NCI-H774 (cell line): ENCODE results near the gene HBM.
"Not testable (repeated sequence)": the region's sequence is repeated elsewhere in the genome, so short reads cannot be mapped to it uniquely, and the experiment has no call there.

ENCODE experiments used
- DNase-seq: peaks from one replicate; lab custom pipeline; 2025; lab: John Stamatoyannopoulos, UW

HBM gene

DNA sequence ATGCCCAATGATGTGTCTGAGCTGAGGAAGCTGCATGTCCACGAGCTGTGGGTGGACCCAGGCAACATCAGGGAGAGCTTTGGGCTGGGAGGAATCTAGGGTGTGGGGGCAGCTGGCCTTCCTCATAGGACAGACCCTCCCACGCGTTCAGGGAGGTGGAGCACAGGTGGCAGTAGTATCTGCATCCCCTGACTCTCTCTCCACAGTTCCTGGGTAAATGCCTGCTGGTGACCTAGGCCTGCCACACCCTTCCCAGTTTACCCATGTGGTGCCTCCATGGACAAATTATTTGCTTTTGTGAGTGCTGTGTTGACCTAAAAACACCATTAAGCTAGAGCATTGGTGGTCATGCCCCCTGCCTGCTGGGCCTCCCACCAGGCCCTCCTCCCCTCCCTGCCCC, 3.2 kb downstream of the HBM start:
- no peak for DNase-seq

DNA sequence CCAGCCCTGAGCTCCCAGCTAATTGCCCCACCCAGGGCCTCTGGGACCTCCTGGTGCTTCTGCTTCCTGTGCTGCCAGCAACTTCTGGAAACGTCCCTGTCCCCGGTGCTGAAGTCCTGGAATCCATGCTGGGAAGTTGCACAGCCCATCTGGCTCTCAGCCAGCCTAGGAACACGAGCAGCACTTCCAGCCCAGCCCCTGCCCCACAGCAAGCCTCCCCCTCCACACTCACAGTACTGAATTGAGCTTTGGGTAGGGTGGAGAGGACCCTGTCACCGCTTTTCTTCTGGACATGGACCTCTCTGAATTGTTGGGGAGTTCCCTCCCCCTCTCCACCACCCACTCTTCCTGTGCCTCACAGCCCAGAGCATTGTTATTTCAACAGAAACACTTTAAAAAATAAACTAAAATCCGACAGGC, 4.3 kb downstream of the HBM start:
- DNase-seq = not testable (repeated sequence)

DNA sequence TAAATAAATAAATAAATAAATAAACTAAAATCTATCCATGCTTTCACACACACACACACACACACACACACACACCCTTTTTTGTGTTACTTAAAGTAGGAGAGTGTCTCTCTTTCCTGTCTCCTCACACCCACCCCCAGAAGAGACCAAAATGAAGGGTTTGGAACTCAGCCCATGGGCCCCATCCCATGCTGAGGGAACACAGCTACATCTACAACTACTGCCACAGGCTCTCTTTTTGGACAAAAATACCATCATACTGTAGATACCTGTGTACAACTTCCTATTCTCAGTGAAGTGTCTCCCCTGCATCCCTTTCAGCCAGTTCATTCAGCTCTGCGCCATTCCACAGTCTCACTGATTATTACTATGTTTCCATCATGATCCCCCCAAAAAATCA, 5.0 kb downstream of the HBM start:
- DNase-seq = no peak

DNA sequence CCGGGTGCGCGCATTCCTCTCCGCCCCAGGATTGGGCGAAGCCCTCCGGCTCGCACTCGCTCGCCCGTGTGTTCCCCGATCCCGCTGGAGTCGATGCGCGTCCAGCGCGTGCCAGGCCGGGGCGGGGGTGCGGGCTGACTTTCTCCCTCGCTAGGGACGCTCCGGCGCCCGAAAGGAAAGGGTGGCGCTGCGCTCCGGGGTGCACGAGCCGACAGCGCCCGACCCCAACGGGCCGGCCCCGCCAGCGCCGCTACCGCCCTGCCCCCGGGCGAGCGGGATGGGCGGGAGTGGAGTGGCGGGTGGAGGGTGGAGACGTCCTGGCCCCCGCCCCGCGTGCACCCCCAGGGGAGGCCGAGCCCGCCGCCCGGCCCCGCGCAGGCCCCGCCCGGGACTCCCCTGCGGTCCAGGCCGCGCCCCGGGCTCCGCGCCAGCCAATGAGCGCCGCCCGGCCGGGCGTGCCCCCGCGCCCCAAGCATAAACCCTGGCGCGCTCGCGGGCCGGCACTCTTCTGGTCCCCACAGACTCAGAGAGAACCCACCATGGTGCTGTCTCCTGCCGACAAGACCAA, 6.7 kb downstream of the HBM start, which contains the start of gene HBA2:
TSS of gene HBA2 (plus strand) at position 503 of the 568 bp plus-strand sequence. CDS start at position 540, 37 bp downstream.
- DNase-seq = not testable (repeated sequence)

DNA sequence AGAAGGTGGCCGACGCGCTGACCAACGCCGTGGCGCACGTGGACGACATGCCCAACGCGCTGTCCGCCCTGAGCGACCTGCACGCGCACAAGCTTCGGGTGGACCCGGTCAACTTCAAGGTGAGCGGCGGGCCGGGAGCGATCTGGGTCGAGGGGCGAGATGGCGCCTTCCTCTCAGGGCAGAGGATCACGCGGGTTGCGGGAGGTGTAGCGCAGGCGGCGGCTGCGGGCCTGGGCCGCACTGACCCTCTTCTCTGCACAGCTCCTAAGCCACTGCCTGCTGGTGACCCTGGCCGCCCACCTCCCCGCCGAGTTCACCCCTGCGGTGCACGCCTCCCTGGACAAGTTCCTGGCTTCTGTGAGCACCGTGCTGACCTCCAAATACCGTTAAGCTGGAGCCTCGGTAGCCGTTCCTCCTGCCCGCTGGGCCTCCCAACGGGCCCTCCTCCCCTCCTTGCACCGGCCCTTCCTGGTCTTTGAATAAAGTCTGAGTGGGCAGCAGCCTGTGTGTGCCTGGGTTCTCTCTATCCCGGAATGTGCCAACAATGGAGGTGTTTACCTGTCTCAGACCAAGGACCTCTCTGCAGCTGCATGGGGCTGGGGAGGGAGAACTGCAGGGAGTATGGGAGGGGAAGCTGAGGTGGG, 7.6 kb downstream of the HBM start:
- not testable (repeated sequence) for DNase-seq

DNA sequence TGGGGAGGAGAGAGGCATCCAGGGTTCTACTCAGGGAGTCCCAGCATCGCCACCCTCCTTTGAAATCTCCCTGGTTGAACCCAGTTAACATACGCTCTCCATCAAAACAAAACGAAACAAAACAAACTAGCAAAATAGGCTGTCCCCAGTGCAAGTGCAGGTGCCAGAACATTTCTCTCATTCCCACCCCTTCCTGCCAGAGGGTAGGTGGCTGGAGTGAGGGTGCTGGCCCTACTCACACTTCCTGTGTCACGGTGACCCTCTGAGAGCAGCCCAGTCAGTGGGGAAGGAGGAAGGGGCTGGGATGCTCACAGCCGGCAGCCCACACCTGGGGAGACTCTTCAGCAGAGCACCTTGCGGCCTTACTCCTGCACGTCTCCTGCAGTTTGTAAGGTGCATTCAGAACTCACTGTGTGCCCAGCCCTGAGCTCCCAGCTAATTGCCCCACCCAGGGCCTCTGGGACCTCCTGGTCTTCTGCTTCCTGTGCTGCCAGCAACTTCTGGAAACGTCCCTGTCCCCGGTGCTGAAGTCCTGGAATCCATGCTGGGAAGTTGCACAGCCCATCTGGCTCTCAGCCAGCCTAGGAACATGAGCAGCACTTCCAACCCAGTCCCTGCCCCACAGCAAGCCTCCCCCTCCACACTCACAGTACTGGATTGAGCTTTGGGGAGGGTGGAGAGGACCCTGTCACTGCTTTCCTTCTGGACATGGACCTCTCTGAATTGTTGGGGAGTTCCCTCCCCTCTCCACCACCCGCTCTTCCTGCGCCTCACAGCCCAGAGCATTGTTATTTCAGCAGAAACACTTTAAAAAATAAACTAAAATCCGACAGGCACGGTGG, 8.4 kb downstream of the HBM start:
- not testable (repeated sequence) for DNase-seq

DNA sequence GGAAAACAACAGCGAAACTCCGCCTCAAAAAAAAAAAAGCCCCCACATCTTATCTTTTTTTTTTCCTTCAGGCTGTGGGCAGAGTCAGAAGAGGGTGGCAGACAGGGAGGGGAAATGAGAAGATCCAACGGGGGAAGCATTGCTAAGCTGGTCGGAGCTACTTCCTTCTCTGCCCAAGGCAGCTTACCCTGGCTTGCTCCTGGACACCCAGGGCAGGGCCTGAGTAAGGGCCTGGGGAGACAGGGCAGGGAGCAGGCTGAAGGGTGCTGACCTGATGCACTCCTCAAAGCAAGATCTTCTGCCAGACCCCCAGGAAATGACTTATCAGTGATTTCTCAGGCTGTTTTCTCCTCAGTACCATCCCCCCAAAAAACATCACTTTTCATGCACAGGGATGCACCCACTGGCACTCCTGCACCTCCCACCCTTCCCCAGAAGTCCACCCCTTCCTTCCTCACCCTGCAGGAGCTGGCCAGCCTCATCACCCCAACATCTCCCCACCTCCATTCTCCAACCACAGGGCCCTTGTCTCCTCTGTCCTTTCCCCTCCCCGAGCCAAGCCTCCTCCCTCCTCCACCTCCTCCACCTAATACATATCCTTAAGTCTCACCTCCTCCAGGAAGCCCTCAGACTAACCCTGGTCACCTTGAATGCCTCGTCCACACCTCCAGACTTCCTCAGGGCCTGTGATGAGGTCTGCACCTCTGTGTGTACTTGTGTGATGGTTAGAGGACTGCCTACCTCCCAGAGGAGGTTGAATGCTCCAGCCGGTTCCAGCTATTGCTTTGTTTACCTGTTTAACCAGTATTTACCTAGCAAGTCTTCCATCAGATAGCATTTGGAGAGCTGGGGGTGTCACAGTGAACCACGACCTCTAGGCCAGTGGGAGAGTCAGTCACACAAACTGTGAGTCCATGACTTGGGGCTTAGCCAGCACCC, 9.5 kb downstream of the HBM start:
- no peak for DNase-seq

DNA sequence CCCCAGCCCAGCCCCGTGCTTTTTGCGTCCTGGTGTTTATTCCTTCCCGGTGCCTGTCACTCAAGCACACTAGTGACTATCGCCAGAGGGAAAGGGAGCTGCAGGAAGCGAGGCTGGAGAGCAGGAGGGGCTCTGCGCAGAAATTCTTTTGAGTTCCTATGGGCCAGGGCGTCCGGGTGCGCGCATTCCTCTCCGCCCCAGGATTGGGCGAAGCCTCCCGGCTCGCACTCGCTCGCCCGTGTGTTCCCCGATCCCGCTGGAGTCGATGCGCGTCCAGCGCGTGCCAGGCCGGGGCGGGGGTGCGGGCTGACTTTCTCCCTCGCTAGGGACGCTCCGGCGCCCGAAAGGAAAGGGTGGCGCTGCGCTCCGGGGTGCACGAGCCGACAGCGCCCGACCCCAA, 10.2 kb downstream of the HBM start:
- not testable (repeated sequence) for DNase-seq

DNA sequence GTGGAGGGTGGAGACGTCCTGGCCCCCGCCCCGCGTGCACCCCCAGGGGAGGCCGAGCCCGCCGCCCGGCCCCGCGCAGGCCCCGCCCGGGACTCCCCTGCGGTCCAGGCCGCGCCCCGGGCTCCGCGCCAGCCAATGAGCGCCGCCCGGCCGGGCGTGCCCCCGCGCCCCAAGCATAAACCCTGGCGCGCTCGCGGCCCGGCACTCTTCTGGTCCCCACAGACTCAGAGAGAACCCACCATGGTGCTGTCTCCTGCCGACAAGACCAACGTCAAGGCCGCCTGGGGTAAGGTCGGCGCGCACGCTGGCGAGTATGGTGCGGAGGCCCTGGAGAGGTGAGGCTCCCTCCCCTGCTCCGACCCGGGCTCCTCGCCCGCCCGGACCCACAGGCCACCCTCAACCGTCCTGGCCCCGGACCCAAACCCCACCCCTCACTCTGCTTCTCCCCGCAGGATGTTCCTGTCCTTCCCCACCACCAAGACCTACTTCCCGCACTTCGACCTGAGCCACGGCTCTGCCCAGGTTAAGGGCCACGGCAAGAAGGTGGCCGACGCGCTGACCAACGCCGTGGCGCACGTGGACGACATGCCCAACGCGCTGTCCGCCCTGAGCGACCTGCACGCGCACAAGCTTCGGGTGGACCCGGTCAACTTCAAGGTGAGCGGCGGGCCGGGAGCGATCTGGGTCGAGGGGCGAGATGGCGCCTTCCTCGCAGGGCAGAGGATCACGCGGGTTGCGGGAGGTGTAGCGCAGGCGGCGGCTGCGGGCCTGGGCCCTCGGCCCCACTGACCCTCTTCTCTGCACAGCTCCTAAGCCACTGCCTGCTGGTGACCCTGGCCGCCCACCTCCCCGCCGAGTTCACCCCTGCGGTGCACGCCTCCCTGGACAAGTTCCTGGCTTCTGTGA, 11.0 kb downstream of the HBM start, which contains the start of gene HBA1:
TSS of gene HBA1 (plus strand) at position 204 of the 906 bp plus-strand sequence. CDS start at position 241, 37 bp downstream.
- DNase-seq = not testable (repeated sequence)

DNA sequence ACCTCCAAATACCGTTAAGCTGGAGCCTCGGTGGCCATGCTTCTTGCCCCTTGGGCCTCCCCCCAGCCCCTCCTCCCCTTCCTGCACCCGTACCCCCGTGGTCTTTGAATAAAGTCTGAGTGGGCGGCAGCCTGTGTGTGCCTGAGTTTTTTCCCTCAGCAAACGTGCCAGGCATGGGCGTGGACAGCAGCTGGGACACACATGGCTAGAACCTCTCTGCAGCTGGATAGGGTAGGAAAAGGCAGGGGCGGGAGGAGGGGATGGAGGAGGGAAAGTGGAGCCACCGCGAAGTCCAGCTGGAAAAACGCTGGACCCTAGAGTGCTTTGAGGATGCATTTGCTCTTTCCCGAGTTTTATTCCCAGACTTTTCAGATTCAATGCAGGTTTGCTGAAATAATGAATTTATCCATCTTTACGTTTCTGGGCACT, 11.6 kb downstream of the HBM start:
- no peak for DNase-seq

DNA sequence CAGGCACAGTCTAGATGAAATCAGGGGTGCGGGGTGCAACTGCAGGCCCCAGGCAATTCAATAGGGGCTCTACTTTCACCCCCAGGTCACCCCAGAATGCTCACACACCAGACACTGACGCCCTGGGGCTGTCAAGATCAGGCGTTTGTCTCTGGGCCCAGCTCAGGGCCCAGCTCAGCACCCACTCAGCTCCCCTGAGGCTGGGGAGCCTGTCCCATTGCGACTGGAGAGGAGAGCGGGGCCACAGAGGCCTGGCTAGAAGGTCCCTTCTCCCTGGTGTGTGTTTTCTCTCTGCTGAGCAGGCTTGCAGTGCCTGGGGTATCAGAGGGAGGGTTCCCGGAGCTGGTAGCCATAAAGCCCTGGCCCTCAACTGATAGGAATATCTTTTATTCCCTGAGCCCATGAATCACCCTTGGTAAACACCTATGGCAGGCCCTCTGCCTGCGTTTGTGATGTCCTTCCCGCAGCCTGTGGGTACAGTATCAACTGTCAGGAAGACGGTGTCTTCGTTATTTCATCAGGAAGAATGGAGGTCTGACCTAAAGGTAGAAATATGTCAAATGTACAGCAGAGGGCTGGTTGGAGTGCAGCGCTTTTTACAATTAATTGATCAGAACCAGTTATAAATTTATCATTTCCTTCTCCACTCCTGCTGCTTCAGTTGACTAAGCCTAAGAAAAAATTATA, 12.3 kb downstream of the HBM start:
- DNase-seq = no peak

DNA sequence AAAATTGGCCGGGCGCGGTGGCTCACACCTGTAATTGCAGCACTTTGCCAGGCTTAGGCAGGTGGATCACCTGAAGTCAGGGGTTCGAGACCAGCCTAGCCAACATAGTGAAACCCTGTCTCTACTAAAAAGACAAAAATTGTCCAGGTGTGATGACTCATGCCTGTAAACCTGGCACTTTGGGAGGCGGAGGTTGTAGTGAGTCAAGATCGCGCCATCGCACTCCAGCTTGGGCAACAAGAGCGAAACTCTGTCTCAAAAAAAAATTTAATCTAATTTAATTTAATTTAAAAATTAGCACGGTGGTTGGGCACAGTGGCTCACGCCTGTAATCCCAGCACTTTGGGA, 12.9 kb downstream of the HBM start:
- no peak for DNase-seq

DNA sequence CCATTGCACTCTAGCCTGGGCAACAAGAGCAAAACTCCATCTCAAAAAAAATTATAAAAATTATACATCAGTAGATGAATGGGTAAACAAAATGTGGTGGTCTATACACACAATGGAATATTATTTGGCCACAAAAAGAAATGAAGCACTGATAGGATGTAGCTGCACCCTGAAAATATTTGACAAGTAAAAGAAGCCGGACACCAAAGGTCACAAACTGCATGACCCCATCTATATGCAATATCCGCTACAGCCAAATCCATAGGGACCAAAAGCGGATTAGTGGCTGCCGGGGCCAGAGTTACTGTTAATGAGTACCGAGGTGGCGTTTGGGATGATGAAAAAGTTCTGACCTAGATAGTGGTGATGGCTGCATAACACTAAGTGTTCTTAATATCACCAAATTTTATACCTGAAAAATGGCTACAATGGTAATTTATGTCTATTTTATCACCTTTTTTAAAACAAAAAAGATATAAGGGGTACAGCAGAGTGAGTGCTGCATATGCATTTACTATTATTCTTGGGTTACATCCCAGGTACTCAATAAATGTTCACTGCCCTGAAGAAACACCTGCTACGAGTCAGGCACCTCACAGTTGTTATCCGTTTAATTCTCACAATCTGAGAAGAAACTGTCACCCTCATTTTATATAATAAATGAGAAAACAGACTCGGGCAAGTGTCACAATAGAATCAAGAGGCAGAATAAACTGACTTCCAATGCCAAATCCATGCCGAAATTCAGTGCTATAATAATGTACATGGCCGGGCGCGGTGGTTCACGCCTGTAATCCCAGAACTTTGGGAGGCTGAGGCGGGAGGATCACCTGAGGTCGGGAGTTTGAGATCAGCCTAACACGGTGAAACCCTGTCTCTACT, 13.7 kb downstream of the HBM start:
- DNase-seq = no peak

DNA sequence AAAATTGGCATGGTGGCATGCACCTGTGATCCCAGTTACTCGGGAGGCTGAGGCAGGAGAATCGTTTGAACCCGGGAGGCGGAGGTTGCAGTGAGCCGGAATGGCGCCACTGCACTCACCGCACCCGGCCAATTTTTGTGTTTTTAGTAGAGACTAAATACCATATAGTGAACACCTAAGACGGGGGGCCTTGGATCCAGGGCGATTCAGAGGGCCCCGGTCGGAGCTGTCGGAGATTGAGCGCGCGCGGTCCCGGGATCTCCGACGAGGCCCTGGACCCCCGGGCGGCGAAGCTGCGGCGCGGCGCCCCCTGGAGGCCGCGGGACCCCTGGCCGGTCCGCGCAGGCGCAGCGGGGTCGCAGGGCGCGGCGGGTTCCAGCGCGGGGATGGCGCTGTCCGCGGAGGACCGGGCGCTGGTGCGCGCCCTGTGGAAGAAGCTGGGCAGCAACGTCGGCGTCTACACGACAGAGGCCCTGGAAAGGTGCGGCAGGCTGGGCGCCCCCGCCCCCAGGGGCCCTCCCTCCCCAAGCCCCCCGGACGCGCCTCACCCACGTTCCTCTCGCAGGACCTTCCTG, 14.4 kb downstream of the HBM start, which contains the start of gene HBQ1:
TSS of gene HBQ1 (plus strand) at position 359 of the 575 bp plus-strand sequence. CDS start at position 387, 28 bp downstream.
- no peak for DNase-seq

DNA sequence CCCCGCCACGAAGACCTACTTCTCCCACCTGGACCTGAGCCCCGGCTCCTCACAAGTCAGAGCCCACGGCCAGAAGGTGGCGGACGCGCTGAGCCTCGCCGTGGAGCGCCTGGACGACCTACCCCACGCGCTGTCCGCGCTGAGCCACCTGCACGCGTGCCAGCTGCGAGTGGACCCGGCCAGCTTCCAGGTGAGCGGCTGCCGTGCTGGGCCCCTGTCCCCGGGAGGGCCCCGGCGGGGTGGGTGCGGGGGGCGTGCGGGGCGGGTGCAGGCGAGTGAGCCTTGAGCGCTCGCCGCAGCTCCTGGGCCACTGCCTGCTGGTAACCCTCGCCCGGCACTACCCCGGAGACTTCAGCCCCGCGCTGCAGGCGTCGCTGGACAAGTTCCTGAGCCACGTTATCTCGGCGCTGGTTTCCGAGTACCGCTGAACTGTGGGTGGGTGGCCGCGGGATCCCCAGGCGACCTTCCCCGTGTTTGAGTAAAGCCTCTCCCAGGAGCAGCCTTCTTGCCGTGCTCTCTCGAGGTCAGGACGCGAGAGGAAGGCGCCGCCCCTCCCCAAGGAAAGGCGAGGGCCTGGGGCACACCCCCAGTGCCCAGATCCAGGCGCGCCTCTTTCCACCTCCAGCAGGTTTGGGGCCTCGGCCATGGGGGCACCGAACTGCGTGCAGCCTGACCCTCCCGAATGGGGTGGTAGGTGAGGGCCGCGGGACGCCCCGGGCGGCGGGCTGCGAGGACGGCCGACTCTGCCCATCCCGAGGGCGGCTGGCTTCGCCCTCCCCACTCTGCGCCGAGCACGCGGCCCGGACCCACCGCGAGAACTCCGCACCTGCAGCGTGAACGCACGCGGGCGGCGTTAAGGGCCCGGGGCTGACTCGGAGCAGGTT, 15.1 kb downstream of the HBM start:
- peak; percentile 31 for DNase-seq

DNA sequence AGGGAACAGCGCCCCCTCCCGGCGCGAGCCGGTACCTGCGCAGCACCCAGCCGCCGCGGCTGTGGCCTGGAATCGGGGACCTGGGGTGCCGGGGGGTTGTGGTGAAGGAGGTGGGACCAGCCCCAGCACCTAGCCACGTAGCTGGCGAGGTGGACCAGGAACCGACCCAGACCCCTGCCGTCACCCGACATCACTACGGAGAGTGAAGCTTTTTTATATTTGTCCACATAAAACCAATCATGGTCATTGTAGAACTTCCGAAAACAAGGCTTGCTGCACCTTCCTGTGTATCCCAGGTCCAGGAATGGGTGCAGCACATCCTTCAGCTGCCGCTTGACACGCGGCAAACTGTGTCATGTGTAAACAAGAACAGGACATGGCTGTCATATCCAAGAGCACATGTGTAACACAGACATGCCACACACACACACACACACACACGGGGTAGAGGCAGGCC, 15.8 kb downstream of the HBM start:
- no peak for DNase-seq

DNA sequence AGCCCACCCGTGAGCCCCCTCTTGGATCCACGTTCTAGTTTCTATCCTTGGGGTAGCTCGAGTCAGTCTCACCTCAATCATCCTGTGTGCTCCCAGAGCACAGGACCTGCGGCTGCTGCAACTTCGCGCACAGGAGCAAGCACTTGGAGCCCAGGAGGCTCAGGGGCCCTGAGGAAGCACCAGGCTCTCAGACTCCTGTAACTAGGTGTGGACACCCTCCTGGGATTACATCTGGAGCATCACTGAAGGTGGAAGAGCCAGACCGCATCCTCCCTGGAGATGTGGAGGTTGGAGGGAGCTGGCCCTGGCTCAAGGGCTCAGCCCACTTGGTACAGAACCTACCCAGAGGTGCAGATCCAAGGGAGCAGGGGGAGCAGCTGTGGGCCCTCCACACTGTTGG, 17.2 kb downstream of the HBM start:
- no peak for DNase-seq
